Naive thymus-derived CD4-positive, alpha-beta T cell (primary cell): ENCODE results near the gene PKN2. TPM values are rescaled to one million over a fixed set of nuclear protein-coding genes. Genes with fewer than 3 reads are reported as not detected.
"Not testable (repeated sequence)": the region's sequence is repeated elsewhere in the genome, so short reads cannot be mapped to it uniquely, and the experiment has no call there.

Experiments used
- ATAC-seq: fragments of 150-1000 bp; cut with Tn5 transposase; 2 replicates; pipeline ENCODE4 v1.10.0; 2021; ENCODE audit warnings: mild to moderate bottlenecking, moderate library complexity
- CTCF ChIA-PET: fragments of 350-600 bp; sonication (Branson Sonifier 250); formaldehyde crosslinking; loops from one replicate; lab custom pipeline; 2021; ENCODE audit warnings: antibody characterized with exemption; lab: Charles Lee
- POLR2A ChIA-PET: fragments of 350-600 bp; sonication (Branson Sonifier 250); formaldehyde crosslinking; loops from one replicate; lab custom pipeline; 2021; ENCODE audit warnings: antibody characterized with exemption, inconsistent platforms; lab: Charles Lee
- DNase-seq, 9 donors: peaks; one replicate each; pipeline versions ENCODE4 v3.0.0 to v3.0.0-alpha.2; 2020 to 2022; ENCODE audit warnings: mixed read lengths in 1 of 9
- H3K27ac ChIP-seq: one replicate; pipeline ENCODE4 v1.7.0; 2013; ENCODE audit warnings: mild to moderate bottlenecking, low read depth, low read length, moderate library complexity
- H3K27me3 ChIP-seq, 2 donors: one replicate each; pipeline ENCODE4 v1.7.0; 2013; ENCODE audit warnings: low read length in 2 of 2, mild to moderate bottlenecking in 2 of 2, moderate library complexity in 2 of 2; ENCODE audit not compliant: control insufficient read depth in 2 of 2, insufficient read depth in 2 of 2
- H3K36me3 ChIP-seq, 3 experiments: 1 replicate in 2 of 3; 2 replicates in 1 of 3; pipeline ENCODE4 v1.7.0; 2013; ENCODE audit warnings: low read length in 3 of 3, mild to moderate bottlenecking in 3 of 3, moderate library complexity in 1 of 3; ENCODE audit not compliant: insufficient read depth in 3 of 3, control insufficient read depth in 2 of 3
- H3K4me1 ChIP-seq, 2 donors: one replicate each; pipeline ENCODE4 v1.7.0; 2013; ENCODE audit warnings: low read length in 2 of 2, mild to moderate bottlenecking in 2 of 2, moderate library complexity in 1 of 2; ENCODE audit not compliant: control insufficient read depth in 2 of 2, insufficient read depth in 2 of 2
- H3K4me3 ChIP-seq: 2 replicates; pipeline ENCODE4 v1.7.0; 2013; ENCODE audit warnings: mild to moderate bottlenecking, low read length
- H3K9me3 ChIP-seq, 3 experiments: 1 replicate in 2 of 3; 2 replicates in 1 of 3; pipeline ENCODE4 v1.7.0; 2013; ENCODE audit warnings: low read length in 3 of 3; ENCODE audit not compliant: control insufficient read depth in 2 of 3
- H3K27ac Mint-ChIP-seq, 9 donors: one replicate each; pipeline ENCODE4 v1.8.0; 2020 to 2022; ENCODE audit warnings: mixed read lengths in 9 of 9, mild to moderate bottlenecking in 8 of 9, moderate library complexity in 5 of 9, inconsistent platforms in 2 of 9
- H3K27me3 Mint-ChIP-seq, 5 donors: one replicate each; pipeline ENCODE4 v1.8.0; 2021 to 2022; ENCODE audit warnings: mixed read lengths in 5 of 5, mild to moderate bottlenecking in 1 of 5
- H3K36me3 Mint-ChIP-seq, 5 donors: one replicate each; pipeline ENCODE4 v1.8.0; 2020 to 2022; ENCODE audit warnings: mixed read lengths in 5 of 5, mild to moderate bottlenecking in 3 of 5, inconsistent platforms in 1 of 5
- H3K4me1 Mint-ChIP-seq, 7 donors: one replicate each; pipeline ENCODE4 v1.8.0; 2020 to 2022; ENCODE audit warnings: mixed read lengths in 7 of 7, mild to moderate bottlenecking in 3 of 7, inconsistent platforms in 1 of 7
- H3K4me3 Mint-ChIP-seq, 10 donors: one replicate each; pipeline ENCODE4 v1.8.0; 2020 to 2022; ENCODE audit warnings: mild to moderate bottlenecking in 10 of 10, mixed read lengths in 10 of 10, moderate library complexity in 6 of 10, inconsistent platforms in 2 of 10
- H3K9me3 Mint-ChIP-seq, 11 donors: one replicate each; pipeline ENCODE4 v1.8.0; 2020 to 2022; ENCODE audit warnings: mixed read lengths in 11 of 11, mild to moderate bottlenecking in 4 of 11, inconsistent platforms in 1 of 11, moderate library complexity in 1 of 11
- intact Hi-C, 2 donors: fragments of 100-400 bp; cut with micrococcal nuclease; formaldehyde crosslinking; loops; one replicate each; pipeline ENCODE4 v1.15.1; 2023
- polyA plus RNA-seq, 2 donors: library from polyadenylated mRNA; unstranded; fragments of 300-500 nt; fragmentation: Illumina TruSeq; gene quantifications; one replicate each; pipeline ENCODE4 v1.2.3, GENCODE V29; 2021
- total RNA-seq, 6 experiments: library from RNA in 5 of 6; stranded (reverse) in 5 of 6; gene quantifications; 1 replicate in 5 of 6; 2 replicates in 1 of 6; pipeline ENCODE4 v1.2.3 and lab custom pipeline; 2021 to 2026

The PKN2 gene
- total and polyA plus RNA-seq, 7 experiments from 2014 or later: 9.0 to 53.8 (median 44.2) TPM

DNA sequence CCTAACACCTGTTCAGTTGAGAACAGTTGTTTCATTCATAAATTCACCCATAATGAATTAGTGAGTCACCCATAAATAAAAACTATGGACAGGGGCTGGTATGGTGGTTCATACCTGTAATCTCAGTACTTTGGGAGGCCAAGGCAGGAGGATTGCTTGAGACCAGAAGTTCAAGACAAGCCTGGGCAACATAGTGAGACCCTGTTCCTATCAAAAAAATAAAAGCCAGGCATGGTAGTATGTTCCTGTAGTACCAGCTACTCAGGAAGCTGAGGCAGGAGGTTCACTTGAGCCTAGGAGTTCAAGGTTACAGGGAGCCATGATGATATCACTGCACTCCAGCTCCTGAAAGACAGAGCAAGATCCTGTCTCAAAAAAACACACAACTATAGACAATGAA, 128.3 kb downstream of the PKN2 start:
- Mint-ChIP-seq H3K4me1 (no peaks in the 10 kb centered on the region), H3K4me3 (no peak overlapping the region), H3K9me3 (no peaks in the 10 kb centered on the region), H3K27me3 (no peaks in the 10 kb centered on the region), H3K27ac (peak overlapping the region in 1 of 9 donors; percentile 33), H3K36me3 (peaks cover 3 to 35% (median 28%) of the 10 kb centered on the region in 5 donors)
- DNase-seq (no peak), ATAC-seq (no peak)
- POLR2A ChIA-PET: no interaction called here
- H3K27me3 ChIP-seq: no peaks in the 10 kb centered on the region
- CTCF ChIA-PET: no interaction called here
- H3K4me3 ChIP-seq: no peak overlapping the region
- no peaks in the 10 kb centered on the region for H3K4me1 ChIP-seq
- H3K36me3 ChIP-seq: peaks cover 0 to 15% (median 0%) of the 10 kb centered on the region in 3 experiments
- intact Hi-C loops: no loop called here
- H3K9me3 ChIP-seq: no peaks in the 10 kb centered on the region
- H3K27ac ChIP-seq: no peak overlapping the region

DNA sequence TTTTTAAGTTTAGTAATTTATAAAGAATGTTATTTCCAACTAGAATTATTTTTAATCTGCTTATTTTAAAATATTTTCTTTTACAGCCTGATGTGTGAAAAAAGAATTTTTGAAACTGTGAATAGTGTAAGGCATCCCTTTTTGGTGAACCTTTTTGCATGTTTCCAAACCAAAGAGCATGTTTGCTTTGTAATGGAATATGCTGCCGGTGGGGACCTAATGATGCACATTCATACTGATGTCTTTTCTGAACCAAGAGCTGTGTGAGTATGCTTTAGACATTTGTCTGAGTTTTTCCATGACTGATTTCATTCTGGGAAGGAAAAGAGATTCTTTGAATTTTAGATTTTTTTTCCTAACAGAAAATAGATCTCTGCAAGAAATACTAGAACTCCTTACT, 129.4 kb downstream of the PKN2 start:
- Mint-ChIP-seq H3K36me3 (peaks cover 3 to 42% (median 37%) of the 10 kb centered on the region in 5 donors), H3K27me3 (no peaks in the 10 kb centered on the region)
- POLR2A ChIA-PET: no interaction called here

DNA sequence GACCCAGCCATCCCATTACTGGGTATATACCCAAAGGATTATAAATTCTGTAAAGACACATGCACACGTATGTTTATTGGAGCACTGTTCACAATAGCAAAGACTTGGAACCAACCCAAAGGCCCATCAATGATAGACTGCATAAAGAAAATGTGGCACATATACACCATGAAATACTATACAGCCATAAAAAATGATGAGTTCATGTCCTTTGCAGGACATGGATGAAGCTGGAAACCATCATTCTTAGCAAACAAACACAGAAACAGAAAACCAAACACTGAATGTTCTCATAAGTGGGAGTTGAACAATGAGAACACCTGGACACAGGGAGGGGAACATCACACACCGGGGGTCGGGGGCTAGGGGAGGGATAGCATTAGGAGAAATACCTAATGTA, 135.6 kb downstream of the PKN2 start:
- POLR2A ChIA-PET, DNase-seq, H3K4me3 Mint-ChIP-seq, H3K27ac Mint-ChIP-seq, H3K27me3 Mint-ChIP-seq, H3K4me1 ChIP-seq, H3K9me3 ChIP-seq, H3K9me3 Mint-ChIP-seq, intact Hi-C loops, H3K4me3 ChIP-seq, H3K4me1 Mint-ChIP-seq, ATAC-seq, H3K27me3 ChIP-seq, H3K27ac ChIP-seq: not testable (repeated sequence)
- H3K36me3 ChIP-seq: peaks cover 0 to 19% (median 0%) of the 10 kb centered on the region in 3 experiments
- CTCF ChIA-PET: interaction anchor here (0.6 kb wide), 1 partner anchor 18 kb away, joined by 4 read pairs; no protein-coding TSS in a partner anchor
- peaks cover 3 to 47% (median 38%) of the 10 kb centered on the region in 5 donors for H3K36me3 Mint-ChIP-seq

More for the DNA sequence above, 129.4 kb downstream of the PKN2 start:
- Histone ChIP-seq H3K9me3 (no peaks in the 10 kb centered on the region), H3K4me1 (no peaks in the 10 kb centered on the region), H3K27me3 (no peaks in the 10 kb centered on the region), H3K36me3 (peaks cover 0 to 15% (median 0%) of the 10 kb centered on the region in 3 experiments), H3K4me3 (no peak overlapping the region), H3K27ac (no peak overlapping the region)
- H3K9me3 Mint-ChIP-seq: no peaks in the 10 kb centered on the region
- no peak overlapping the region for H3K27ac Mint-ChIP-seq
- CTCF ChIA-PET: no interaction called here
- intact Hi-C loops: no loop called here
- no peak for ATAC-seq
- H3K4me3 Mint-ChIP-seq: no peak overlapping the region
- no peak for DNase-seq
- H3K4me1 Mint-ChIP-seq: no peaks in the 10 kb centered on the region

DNA sequence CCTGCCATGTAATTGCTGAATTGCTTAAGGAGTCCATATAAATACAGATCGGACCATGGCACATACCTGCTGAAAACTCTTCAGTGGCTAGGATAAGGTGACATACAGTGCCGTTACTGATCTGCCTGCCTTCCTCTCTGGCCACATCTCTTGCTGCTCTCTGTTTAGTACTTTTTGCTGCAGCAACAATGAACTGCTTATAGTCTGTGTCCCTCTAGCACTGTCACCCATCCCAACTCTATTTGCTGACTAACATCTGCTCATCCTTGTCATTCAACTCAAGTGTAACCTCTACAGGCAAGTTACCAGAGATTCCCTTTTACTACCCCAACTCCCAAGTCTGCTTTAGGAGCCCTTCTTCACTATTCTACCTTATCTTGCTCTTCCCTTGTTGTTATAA, 141.6 kb downstream of the PKN2 start:
- DNase-seq: no peak
- Histone ChIP-seq H3K27ac (no peak overlapping the region), H3K4me3 (no peak overlapping the region), H3K27me3 (no peaks in the 10 kb centered on the region), H3K4me1 (no peaks in the 10 kb centered on the region), H3K9me3 (no peaks in the 10 kb centered on the region), H3K36me3 (peaks cover 0 to 25% (median 10%) of the 10 kb centered on the region in 3 experiments)
- peaks cover 7 to 40% (median 11%) of the 10 kb centered on the region in 5 donors for H3K36me3 Mint-ChIP-seq
- H3K4me3 Mint-ChIP-seq: no peak overlapping the region
- no peaks in the 10 kb centered on the region for H3K27me3 Mint-ChIP-seq
- no peak for ATAC-seq
- peaks cover 0 to 3% (median 0%) of the 10 kb centered on the region in 11 donors for H3K9me3 Mint-ChIP-seq
- ChIA-PET POLR2A (no interaction called here), CTCF (no interaction called here)
- intact Hi-C loops: no loop called here
- peak overlapping the region in 2 of 9 donors; percentile 6 for H3K27ac Mint-ChIP-seq
- H3K4me1 Mint-ChIP-seq: no peaks in the 10 kb centered on the region

DNA sequence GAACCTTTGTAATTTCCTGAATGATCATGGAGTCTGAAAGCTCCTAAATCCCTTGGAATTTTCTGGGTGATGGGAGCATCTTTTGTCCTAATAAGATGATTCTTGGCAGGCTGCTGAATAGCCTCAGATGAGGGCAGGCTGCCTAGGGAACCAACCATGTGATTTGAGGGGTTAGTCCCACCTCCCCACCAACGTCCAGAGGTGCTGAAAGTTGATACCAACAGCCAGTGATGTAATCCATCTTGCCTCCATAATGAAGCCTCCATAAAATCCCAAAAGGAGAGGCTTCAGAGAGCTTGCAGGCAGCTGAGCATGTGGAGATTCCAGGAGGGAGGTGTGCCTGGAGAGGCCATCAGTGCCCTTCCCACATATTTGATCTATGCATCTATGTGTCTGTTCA, 163.6 kb downstream of the PKN2 start:
- H3K36me3 ChIP-seq: peaks cover 0 to 9% (median 0%) of the 10 kb centered on the region in 3 experiments
- intact Hi-C loops: no loop called here
- no peak overlapping the region for H3K27ac ChIP-seq
- peaks cover 0 to 19% (median 5%) of the 10 kb centered on the region in 5 donors for H3K36me3 Mint-ChIP-seq
- CTCF ChIA-PET: interaction anchor here (1.5 kb wide), 1 partner anchor 9 kb away, joined by 3 read pairs; no protein-coding TSS in a partner anchor
- DNase-seq: no peak
- no peaks in the 10 kb centered on the region for H3K9me3 ChIP-seq
- no peak for ATAC-seq
- peak overlapping the region in 1 of 9 donors; percentile 10 for H3K27ac Mint-ChIP-seq
- H3K4me3 ChIP-seq: no peak overlapping the region
- H3K4me1 Mint-ChIP-seq: peaks cover 0 to 3% (median 0%) of the 10 kb centered on the region in 7 donors
- H3K27me3 ChIP-seq: no peaks in the 10 kb centered on the region
- POLR2A ChIA-PET: no interaction called here
- no peak overlapping the region for H3K4me3 Mint-ChIP-seq
- no peaks in the 10 kb centered on the region for H3K27me3 Mint-ChIP-seq
- no peaks in the 10 kb centered on the region for H3K4me1 ChIP-seq
- H3K9me3 Mint-ChIP-seq: no peaks in the 10 kb centered on the region

DNA sequence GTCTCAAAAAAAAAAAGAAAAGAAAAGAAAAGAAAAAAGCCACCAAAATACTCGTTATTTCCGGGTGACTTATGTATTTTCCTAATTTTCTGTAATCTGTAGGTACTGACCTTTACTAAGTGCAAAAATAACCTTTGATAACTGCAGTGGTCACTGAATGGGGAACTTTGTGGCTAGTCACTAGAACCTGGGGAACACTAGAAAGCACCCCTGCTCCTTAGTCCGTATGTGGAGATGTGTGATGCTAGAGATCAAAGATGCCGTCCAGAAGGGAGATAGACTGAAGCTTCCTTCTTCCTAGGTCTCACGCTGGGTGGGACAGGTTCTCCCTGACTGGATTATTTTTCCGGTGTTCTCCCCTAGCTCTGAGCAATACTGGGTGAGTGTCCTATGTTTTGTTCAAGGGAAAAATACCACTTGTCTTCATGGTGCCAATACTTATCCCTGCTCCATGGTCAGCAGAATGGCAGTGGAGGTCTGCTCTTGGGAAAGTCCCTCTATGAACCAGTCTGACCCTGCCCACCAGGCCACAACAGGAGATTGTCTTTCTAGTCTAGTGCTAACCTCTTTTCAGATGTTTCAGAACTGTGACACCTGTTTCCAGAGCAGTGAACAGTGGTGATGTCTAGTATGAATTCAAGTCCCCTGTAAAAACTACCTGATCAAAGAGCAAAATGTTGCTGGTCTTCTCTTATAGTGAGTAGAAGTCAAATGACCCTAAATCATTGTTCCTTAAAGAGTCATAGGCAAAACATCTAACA, 167.4 kb downstream of the PKN2 start:
- intact Hi-C loops: no loop called here
- Mint-ChIP-seq H3K27me3 (no peaks in the 10 kb centered on the region), H3K36me3 (peaks cover 0 to 39% (median 9%) of the 10 kb centered on the region in 5 donors), H3K9me3 (no peaks in the 10 kb centered on the region), H3K27ac (peak overlapping the region in 6 of 9 donors; percentile 3 to 57 (median 46)), H3K4me1 (peaks cover 0 to 6% (median 0%) of the 10 kb centered on the region in 7 donors), H3K4me3 (no peak overlapping the region)
- no peaks in the 10 kb centered on the region for H3K4me1 ChIP-seq
- H3K27ac ChIP-seq: no peak overlapping the region
- DNase-seq (no peak), ATAC-seq (peak; percentile 28)
- ChIA-PET POLR2A (no interaction called here), CTCF (interaction anchor here (0.6 kb wide), 1 partner anchor 199 kb away, joined by 3 read pairs; no protein-coding TSS in a partner anchor)
- H3K9me3 ChIP-seq: no peaks in the 10 kb centered on the region
- no peak overlapping the region for H3K4me3 ChIP-seq
- peaks cover 3 to 39% (median 6%) of the 10 kb centered on the region in 3 experiments for H3K36me3 ChIP-seq
- H3K27me3 ChIP-seq: no peaks in the 10 kb centered on the region
